Sigmoid colon (tissue), 4 donors: ENCODE data around the gene IKZF2.

ENCODE experiments used
- EP300 ChIP-seq, 4 donors: sonication (generic); formaldehyde crosslinking; IDR thresholded peaks; one replicate each; pipeline ENCODE4 v1.6.1; 2017; ENCODE audit warnings: antibody characterized with exemption in 4 of 4
- POLR2AphosphoS5 ChIP-seq, 4 donors: sonication (generic); formaldehyde crosslinking; IDR thresholded peaks; one replicate each; pipeline ENCODE4 v1.6.1; 2017; ENCODE audit warnings: antibody characterized with exemption in 4 of 4

DNA sequence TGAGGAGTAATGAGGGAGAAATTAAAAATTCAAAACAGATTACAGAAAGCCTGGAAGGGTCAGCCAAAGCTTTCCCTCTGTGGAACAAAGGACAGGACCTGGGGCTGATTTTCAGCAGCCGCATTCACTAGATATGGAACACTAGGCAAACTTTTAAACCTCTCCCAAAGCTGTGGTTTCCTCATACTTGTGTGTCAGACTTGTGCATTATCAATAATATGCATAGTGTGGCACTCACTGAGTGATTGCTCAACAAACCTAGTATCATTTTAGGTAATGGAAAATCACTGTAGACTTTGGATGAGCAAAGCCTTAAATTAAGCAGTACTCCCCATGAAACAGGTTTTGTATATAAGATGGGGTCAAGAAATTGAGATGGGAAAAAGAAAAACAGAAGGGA is 26.3 kb upstream of the IKZF2 start:
- TF ChIP-seq POLR2AphosphoS5 (IDR thresholded peaks at IDR 0.05) (no peak), EP300 (IDR thresholded peaks at IDR 0.05) (no peak)
